Smooth muscle cell (in vitro differentiated cells): ENCODE measurements around the gene MT4. TPM values are rescaled to one million over a fixed set of nuclear protein-coding genes. Genes with fewer than 3 reads are reported as not detected.

Source experiments
- DNase-seq: peaks from one replicate; lab custom pipeline; 2025; ENCODE audit not compliant: unreplicated experiment; lab: John Stamatoyannopoulos, UW
- H2AFZ ChIP-seq: fragments of 200-600 bp; sonication (generic); 2 replicates; pipeline ENCODE4 v1.6.0; 2016; ENCODE audit warnings: antibody characterized with exemption, low read depth, mild to moderate bottlenecking
- H3F3A ChIP-seq: fragments of 200-600 bp; sonication (generic); 2 replicates; pipeline ENCODE4 v1.6.0; 2017; ENCODE audit warnings: antibody characterized with exemption, low read depth
- H3K27ac ChIP-seq: fragments of 200-600 bp; sonication (generic); 2 replicates; pipeline ENCODE4 v1.5.1; 2016; ENCODE audit warnings: low read depth, mild to moderate bottlenecking
- H3K27me3 ChIP-seq: fragments of 200-600 bp; sonication (generic); 2 replicates; pipeline ENCODE4 v1.6.1; 2016; ENCODE audit warnings: low read depth, mild to moderate bottlenecking
- H3K36me3 ChIP-seq: fragments of 200-600 bp; sonication (generic); 2 replicates; pipeline ENCODE4 v1.5.1; 2016; ENCODE audit warnings: low read depth
- H3K4me1 ChIP-seq: fragments of 200-600 bp; sonication (generic); 2 replicates; pipeline ENCODE4 v1.5.1; 2016; ENCODE audit warnings: low read depth
- H3K4me2 ChIP-seq: fragments of 200-600 bp; sonication (generic); 2 replicates; pipeline ENCODE4 v1.6.0; 2016; ENCODE audit warnings: mild to moderate bottlenecking
- H3K4me3 ChIP-seq: fragments of 200-600 bp; sonication (generic); 2 replicates; pipeline ENCODE4 v1.5.1; 2016; ENCODE audit warnings: mild to moderate bottlenecking
- H3K79me2 ChIP-seq: fragments of 200-600 bp; sonication (generic); 2 replicates; pipeline ENCODE4 v1.6.0; 2016; ENCODE audit warnings: low read depth, mild to moderate bottlenecking
- H3K9ac ChIP-seq: fragments of 200-600 bp; sonication (generic); 2 replicates; pipeline ENCODE4 v1.6.0; 2016; ENCODE audit warnings: low read depth
- H3K9me3 ChIP-seq: fragments of 200-600 bp; sonication (generic); replicated peaks from 2 replicates; pipeline ENCODE4 v1.5.1; 2016; ENCODE audit warnings: low read depth
- H4K20me1 ChIP-seq: fragments of 200-600 bp; sonication (generic); 2 replicates; pipeline ENCODE4 v1.6.0; 2016; ENCODE audit warnings: low read depth
- CTCF ChIP-seq: fragments of 200-600 bp; sonication (generic); IDR thresholded peaks from 2 replicates; pipeline ENCODE4 v1.5.1; 2017; ENCODE audit warnings: borderline replicate concordance, mild to moderate bottlenecking, antibody characterized with exemption; ENCODE audit not compliant: insufficient read depth, poor library complexity, severe bottlenecking
- WGBS: methylation state at CpG from one replicate; pipeline ENCODE4 v1.1.7; 2016; ENCODE audit warnings: low lambda C conversion rate; 5-methylcytosine and 5-hydroxymethylcytosine counted together
- polyA plus RNA-seq: library from polyadenylated mRNA; unstranded; fragments of >200 nt; fragmentation: Nextera tagmentation; extraction: Ambion mirVana; gene quantifications from 2 replicates; pipeline ENCODE4 v1.2.1, GENCODE V29; 2016
- total RNA-seq: library from RNA; depleted of rRNA; stranded (reverse); fragments of >200 nt; gene quantifications from 2 replicates; pipeline ENCODE4 v1.2.3, GENCODE V29; 2014

MT4 gene
- total and polyA plus RNA-seq, 2 experiments from 2014 or later: not detected

DNA sequence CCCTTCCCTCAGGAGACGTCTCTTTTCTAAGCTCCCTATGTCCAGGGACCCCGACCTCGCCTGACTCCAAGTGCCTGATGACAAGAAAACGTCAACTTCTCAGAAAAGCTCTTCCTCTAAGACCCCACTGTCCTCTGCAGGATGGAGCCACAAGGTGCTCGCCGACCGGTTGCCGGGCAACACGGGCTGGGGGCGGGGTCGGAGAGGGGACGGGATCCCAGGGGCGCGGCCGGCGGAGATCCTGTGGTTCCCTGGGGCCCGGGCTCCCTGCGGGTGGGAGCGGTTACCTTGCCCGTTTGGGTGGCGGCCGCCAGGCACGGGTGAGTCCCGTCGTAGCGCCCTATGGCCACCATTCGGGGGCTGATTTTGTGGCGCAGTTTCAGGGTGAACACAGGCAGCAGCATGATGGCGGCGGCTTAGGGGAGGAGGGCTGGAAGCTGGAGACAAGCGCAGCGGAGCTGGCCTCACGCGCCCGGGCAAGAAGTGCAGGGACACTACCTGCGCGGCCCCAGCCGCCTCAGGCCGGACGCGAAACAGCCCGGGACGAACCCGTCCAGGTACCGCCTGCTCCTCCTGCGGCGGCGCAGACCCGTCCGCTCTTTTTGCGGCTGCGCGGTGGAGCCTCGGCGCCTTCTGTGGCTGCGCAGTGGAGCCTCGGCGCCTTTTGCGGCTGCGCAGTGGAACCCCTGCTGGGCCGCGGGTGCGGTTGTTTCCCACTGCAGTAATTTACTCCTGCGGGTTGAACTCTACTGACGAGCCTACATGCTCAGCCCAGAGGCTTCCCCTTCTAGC, 45.2 kb upstream of the MT4 start, which contains the start of gene BBS2:
Gene BBS2 (minus strand): TSS at position 566 of the 792 bp plus-strand sequence. CDS start 162 bp downstream, at position 404.
- peak; percentile 73 for DNase-seq
- Histone ChIP-seq H3K9ac (peak within 1 kb of the TSS; percentile 55), H3K4me1 (peaks cover 6% of the 10 kb centered on the region), H3K27me3 (no peaks in the 10 kb centered on the region), H3K79me2 (peaks cover 5% of the 10 kb centered on the region), H3K36me3 (no peaks in the 10 kb centered on the region), H3F3A (no peaks in the 10 kb centered on the region), H3K9me3 (no peaks in the 10 kb centered on the region), H2AFZ (peak within 1 kb of the TSS; percentile 100), H3K27ac (no peak within 1 kb of the TSS), H4K20me1 (peaks cover 27% of the 10 kb centered on the region), H3K4me2 (peak within 1 kb of the TSS; percentile 91), H3K4me3 (peak within 1 kb of the TSS; percentile 95)
- WGBS: under 1% methylated on average over 62 of the region's 65 CpGs
- TF ChIP-seq CTCF: no peak

GRCh38 chr16:56520251-56520577, 44.7 kb upstream of the MT4 start:
- H3K9ac ChIP-seq: peak overlapping the region; percentile 31
- WGBS: 44% methylated on average over 4 of the region's 4 CpGs
- H3K4me3 ChIP-seq: peak overlapping the region; percentile 95

DNA sequence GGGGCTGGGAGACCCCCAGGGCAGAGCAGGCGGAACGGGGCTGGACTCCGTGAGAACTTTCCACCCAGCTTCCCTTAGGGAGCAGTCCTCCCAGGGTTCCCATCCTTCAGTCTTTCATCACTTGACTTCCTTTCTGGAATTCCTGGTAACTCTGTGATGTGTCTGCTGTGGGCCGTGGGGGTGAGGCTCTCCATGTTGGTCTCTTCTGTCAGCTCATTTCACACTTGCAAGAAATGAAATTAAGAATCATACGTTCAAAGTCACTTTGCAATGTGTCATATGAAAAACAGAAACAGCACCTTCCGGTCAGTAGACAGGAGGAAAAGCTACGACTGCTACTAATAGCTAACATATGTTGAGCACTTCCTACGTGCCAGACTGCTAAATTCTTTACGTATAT, 39.6 kb upstream of the MT4 start:
- Histone ChIP-seq H3K36me3 (no peaks in the 10 kb centered on the region), H3K4me2 (no peak overlapping the region), H3K9me3 (no peaks in the 10 kb centered on the region), H3K9ac (no peak overlapping the region), H2AFZ (no peak overlapping the region), H3K4me1 (peaks cover 3% of the 10 kb centered on the region), H4K20me1 (no peaks in the 10 kb centered on the region), H3K27ac (no peak overlapping the region), H3F3A (no peaks in the 10 kb centered on the region), H3K27me3 (peaks cover 19% of the 10 kb centered on the region), H3K79me2 (no peaks in the 10 kb centered on the region), H3K4me3 (no peak overlapping the region)
- TF ChIP-seq CTCF: no peak
- WGBS: 72% methylated on average over 9 of the region's 9 CpGs
- no peak for DNase-seq

More at GRCh38 chr16:56520251-56520577, 44.7 kb upstream of the MT4 start:
- no peak overlapping the region for H3K27ac ChIP-seq
- H2AFZ ChIP-seq: peak overlapping the region; percentile 100
- H3K27me3 ChIP-seq: no peaks in the 10 kb centered on the region
- H3K36me3 ChIP-seq: no peaks in the 10 kb centered on the region
- peaks cover 5% of the 10 kb centered on the region for H3K79me2 ChIP-seq
- H3F3A ChIP-seq: no peaks in the 10 kb centered on the region
- no peak for TF ChIP-seq CTCF
- H3K4me1 ChIP-seq: peaks cover 6% of the 10 kb centered on the region
- peaks cover 21% of the 10 kb centered on the region for H4K20me1 ChIP-seq
- H3K4me2 ChIP-seq: peak overlapping the region; percentile 91
- no peaks in the 10 kb centered on the region for H3K9me3 ChIP-seq
- no peak for DNase-seq

DNA sequence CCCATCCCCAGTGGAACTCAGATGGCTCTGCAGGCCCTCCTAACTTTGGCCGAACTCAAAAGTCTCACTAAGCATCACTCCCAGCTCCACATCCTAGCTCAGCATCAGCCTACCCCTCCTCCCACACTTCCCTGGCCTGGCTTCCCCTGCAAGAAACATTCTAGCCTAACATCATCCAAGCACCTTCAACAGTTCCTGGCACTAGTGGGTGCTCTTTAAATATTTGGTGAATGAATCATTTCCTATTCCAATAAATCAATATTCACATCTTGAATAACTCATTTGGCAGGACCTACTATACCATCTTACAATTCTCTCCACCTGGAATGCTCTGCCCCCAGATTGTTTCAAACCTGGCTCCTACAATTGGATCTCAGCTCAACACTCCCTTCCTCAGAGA, 34.0 kb upstream of the MT4 start:
- no peaks in the 10 kb centered on the region for H3K79me2 ChIP-seq
- peaks cover 38% of the 10 kb centered on the region for H3K27me3 ChIP-seq
- no peaks in the 10 kb centered on the region for H3K36me3 ChIP-seq
- H3K4me2 ChIP-seq: no peak overlapping the region
- no peaks in the 10 kb centered on the region for H4K20me1 ChIP-seq
- no peak overlapping the region for H3K27ac ChIP-seq
- H3K4me3 ChIP-seq: no peak overlapping the region
- TF ChIP-seq CTCF: no peak
- H3K9me3 ChIP-seq: no peaks in the 10 kb centered on the region
- DNase-seq: no peak
- H3K4me1 ChIP-seq: no peaks in the 10 kb centered on the region
- H2AFZ ChIP-seq: no peak overlapping the region
- 60% methylated on average over 1 of the region's 1 CpG for WGBS
- no peak overlapping the region for H3K9ac ChIP-seq
- no peaks in the 10 kb centered on the region for H3F3A ChIP-seq
